ENCODE results near the gene PLK3.
"Not testable (repeated sequence)": the region's sequence is repeated elsewhere in the genome, so short reads cannot be mapped to it uniquely, and the experiment has no call there.

PLK3 gene

DNA sequence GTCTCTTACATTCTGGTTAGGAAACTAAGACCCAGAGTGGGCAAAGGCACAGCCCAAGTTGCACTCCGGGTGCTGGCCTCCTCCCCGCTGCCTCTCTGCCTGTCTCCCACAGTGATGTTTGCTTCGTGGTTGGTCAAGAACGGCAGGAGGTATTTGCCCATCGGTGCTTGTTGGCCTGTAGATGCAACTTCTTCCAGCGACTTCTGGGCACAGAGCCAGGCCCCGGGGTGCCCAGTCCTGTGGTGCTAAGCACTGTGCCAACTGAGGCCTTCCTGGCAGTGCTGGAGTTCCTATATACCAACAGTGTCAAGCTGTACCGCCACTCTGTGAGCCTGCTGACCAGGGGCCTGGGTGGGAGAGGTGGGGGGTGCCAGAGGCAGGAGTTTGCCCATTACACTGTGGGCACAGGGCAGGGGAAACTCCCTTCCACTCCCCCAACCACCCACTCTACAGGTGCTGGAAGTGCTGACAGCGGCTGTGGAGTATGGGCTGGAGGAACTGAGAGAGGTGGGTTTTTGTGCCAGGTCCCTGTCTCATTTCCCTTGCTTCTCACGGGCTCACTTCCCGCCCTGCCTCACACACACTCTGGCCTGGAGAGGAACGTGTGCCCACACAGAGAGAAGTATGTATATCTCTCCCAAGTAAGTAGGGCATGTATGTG, 10.1 kb downstream of the PLK3 start:
- TF ChIP-seq, protein P1, sequence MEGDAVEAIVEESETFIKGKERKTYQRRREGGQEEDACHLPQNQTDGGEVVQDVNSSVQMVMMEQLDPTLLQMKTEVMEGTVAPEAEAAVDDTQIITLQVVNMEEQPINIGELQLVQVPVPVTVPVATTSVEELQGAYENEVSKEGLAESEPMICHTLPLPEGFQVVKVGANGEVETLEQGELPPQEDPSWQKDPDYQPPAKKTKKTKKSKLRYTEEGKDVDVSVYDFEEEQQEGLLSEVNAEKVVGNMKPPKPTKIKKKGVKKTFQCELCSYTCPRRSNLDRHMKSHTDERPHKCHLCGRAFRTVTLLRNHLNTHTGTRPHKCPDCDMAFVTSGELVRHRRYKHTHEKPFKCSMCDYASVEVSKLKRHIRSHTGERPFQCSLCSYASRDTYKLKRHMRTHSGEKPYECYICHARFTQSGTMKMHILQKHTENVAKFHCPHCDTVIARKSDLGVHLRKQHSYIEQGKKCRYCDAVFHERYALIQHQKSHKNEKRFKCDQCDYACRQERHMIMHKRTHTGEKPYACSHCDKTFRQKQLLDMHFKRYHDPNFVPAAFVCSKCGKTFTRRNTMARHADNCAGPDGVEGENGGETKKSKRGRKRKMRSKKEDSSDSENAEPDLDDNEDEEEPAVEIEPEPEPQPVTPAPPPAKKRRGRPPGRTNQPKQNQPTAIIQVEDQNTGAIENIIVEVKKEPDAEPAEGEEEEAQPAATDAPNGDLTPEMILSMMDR (IDR thresholded peaks at IDR 0.05; ENCODE audit: low read depth, low read length), result no peak
- H3K4me3 ChIP-seq (ENCODE audit: low read depth, low read length), result peak overlapping the region; percentile 47
- DNase-seq (ENCODE audit: low read depth, low spot score), result peak; percentile 62
- in situ Hi-C loops (cut with HindIII; ENCODE audit: low sequenced_read_pairs), result no loop called here

DNA sequence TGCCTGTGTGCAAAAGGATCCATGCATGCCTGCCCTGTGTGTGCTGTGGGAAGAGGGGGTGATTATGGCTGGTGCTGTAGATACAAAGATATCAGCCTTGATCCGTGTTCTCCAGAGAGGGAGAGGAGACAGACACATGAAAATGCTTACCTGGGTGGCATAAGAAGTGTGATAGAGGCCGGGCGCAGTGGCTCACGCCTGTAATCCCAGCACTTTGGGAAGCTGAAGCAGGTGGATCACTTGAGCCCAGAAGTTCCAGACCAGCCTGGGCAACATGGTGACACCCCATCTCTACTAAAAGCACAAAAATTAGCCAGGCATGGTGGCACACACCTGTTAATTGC, 10.6 kb downstream of the PLK3 start:
- H3K4me3 ChIP-seq (ENCODE audit: low read depth, low read length); DNase-seq (ENCODE audit: low read depth, low spot score); in situ Hi-C loops (cut with HindIII; ENCODE audit: low sequenced_read_pairs): not testable (repeated sequence)

DNA sequence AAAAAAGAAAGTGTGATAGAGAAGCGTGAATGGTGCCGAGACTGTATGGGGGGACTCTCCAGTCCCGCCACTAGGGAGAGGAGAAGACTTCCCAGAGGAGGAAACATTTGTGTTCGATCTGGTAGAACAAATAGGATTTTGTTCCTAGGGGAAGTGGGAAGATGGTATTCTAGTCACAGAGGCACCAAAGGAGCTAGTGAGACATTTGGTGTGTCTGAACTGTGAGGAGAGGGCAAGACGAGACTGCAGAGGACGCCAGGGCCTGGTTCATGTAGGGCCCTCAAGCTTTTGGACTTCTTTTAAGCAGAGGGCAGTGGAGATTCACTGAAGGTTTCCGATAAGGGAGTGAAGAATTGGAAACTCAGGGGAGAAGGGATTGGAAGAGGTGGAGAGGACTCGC, 11.1 kb downstream of the PLK3 start:
- no peak for DNase-seq (ENCODE audit: low read depth, low spot score)
- TF ChIP-seq, protein P1 (IDR thresholded peaks at IDR 0.05; ENCODE audit: low read depth, low read length), result no peak
- H3K4me3 ChIP-seq (ENCODE audit: low read depth, low read length), result no peak overlapping the region
- in situ Hi-C loops (cut with HindIII; ENCODE audit: low sequenced_read_pairs), result no loop called here

DNA sequence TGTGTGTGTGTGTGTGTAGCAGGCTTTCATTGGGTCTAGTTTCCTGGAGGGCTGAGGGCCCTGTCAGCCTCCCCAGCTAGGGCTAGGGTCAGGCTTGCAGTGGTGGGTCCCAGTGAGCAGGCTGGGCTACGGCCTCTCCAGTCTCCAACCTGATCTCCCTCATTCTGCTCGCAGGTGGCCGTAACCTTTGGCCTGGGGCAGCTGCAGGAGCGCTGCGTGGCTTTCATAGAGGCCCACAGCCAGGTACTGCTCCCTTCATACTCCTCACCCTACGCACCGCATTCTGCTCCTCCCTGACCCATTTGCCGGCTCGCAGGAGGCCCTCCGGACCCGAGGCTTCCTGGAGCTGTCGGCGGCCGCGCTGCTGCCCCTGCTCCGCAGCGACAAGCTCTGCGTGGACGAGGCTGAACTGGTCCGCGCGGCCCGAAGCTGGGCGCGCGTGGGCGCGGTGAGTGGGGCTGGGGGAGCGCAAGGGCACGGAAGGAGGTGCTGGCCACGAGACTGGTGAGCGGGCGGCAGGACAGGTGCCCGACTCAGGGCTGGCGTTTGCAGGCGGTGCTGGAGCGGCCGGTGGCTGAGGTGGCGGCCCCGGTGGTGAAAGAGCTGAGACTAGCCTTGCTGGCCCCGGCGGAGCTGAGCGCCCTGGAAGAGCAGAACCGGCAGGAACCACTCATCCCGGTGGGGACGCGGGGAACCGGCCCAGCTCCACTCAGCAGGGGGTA, 12.8 kb downstream of the PLK3 start:
- DNase-seq (ENCODE audit: low read depth, low spot score), result no peak
- TF ChIP-seq, protein P1 (IDR thresholded peaks at IDR 0.05; ENCODE audit: low read depth, low read length), result no peak
- peak overlapping the region; percentile 3 for H3K4me3 ChIP-seq (ENCODE audit: low read depth, low read length)
- in situ Hi-C loops (cut with HindIII; ENCODE audit: low sequenced_read_pairs), result no loop called here

DNA sequence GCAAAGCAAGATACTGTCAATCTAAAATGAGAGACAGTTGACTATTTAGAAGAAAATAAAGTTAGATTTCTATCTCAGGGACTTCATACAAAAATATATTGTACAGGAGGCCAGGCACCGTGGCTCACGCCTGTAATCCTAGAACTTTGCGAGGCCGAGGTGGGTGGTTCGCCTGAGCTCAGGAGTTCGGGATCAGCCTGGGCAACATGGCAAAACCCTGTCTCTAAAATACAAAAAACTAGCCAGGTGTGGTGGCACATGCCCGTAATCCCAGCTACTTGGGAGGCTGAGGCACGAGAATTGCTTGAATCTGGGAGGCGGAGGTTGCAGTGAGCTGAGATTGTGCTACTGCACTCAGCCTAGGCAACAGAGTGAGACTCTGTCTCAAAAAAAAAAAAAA, 15.7 kb downstream of the PLK3 start:
- DNase-seq (ENCODE audit: low read depth, low spot score); in situ Hi-C loops (cut with HindIII; ENCODE audit: low sequenced_read_pairs); H3K4me3 ChIP-seq (ENCODE audit: low read depth, low read length): not testable (repeated sequence)

DNA sequence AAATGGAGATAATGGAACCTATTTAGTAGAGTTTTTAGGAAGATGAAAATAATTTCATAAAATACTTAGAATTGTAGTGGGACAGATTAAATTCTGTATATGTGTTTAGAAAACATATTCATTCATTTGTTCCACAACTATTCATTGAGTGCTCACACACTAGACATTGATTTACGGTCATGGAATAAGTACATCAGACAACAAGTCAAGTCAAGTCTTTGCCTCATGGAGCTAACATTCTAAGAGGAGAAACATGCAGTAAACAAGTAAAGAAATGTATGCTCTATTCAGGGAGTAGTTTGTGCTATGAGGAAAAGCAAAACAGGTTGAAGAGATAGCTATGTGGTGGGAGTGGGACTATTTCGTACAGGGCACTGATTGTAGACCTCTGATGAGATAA, 17.1 kb downstream of the PLK3 start:
- no peak for DNase-seq (ENCODE audit: low read depth, low spot score)
- in situ Hi-C loops (cut with HindIII; ENCODE audit: low sequenced_read_pairs), result no loop called here

DNA sequence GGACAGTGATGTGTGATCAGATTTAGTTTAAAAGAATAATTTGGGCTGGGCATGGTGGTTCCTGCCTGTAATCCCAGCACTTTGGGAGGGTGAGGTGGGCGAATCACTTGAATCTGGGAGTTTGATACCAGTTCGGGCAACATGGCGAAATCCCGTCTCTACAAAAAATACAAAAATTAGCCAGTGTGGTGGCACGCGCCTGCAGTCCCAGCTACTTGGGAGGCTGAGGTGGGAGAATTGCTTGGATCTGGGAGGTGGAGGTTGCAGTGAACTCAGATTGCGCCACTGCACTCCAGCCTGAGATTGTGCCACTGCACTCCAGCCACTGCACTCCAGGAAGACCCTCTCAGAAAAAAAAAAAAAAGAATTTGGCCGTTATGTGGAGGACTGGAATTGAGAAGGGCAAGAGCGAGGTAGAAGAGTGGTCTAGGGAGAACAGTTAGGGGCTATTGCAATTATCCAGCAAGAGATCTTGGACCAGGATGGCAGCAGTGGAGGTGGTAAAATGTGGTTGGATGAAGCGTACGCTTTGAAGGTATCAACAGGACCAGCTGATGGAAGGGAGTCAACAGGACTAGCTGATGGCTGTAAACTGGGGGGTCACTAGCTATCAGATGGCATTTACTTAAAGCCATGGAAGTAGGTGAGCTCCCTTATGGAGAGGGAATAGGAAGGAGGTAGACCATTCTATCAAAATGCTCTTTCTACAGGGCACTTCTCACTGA, 17.8 kb downstream of the PLK3 start:
- DNase-seq (ENCODE audit: low read depth, low spot score), result no peak
- in situ Hi-C loops (cut with HindIII; ENCODE audit: low sequenced_read_pairs), result no loop called here
- no peak overlapping the region for H3K4me3 ChIP-seq (ENCODE audit: low read depth, low read length)
- TF ChIP-seq, protein P1 (IDR thresholded peaks at IDR 0.05; ENCODE audit: low read depth, low read length), result no peak

More for the DNA sequence above, 17.1 kb downstream of the PLK3 start:
- TF ChIP-seq, protein P1 (IDR thresholded peaks at IDR 0.05; ENCODE audit: low read depth, low read length), result no peak
- no peak overlapping the region for H3K4me3 ChIP-seq (ENCODE audit: low read depth, low read length)

All from astrocyte of the spinal cord (primary cell).